Measurements from ENCODE around the gene IRX4. TPM values are rescaled to one million over a fixed set of nuclear protein-coding genes. Genes with fewer than 3 reads are reported as not detected.

The IRX4 gene
- total and polyA plus RNA-seq, 4 donors = not detected

DNA sequence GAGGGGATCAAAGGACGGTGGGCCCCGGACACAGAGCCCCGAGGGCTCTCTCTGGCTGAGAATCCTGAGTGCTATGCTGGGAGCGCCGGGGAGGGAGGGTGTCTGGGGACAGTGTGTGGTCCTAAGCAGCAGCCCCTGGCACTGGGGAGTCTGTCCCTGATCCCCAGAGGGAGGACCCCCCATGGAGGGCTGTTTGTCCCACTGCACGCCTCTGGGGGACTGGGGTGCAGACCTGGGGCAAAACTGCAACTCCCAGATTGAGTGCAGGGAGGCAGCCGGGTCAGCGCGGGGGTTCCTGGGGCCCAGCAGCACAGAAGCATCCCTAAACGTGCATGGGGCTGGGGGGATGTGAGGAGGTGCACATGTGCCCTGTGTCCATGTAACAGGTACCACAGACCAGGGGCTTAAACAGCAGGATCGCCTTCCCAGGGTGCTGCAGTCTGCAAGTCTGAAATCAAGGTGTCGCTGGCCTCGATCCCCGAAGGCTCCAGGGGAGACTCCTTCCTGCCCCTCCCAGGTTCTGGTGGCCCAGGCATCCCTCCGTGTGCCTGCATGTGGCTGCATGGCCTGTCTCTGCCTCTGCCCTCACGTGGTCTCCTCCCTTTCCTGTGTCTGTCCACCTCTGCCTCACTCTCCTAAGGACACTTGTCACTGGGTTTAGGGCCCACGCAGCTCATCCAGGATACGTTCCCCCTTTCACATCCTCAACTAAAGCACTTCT is 35.9 kb upstream of the IRX4 start:
- Histone ChIP-seq H3K4me1 (ENCODE audit: control insufficient read depth in 4 of 4, insufficient read depth in 4 of 4, low read length in 3 of 4) (no peaks in the 10 kb centered on the region), H3K27me3 (ENCODE audit: control insufficient read depth in 4 of 4, insufficient read depth in 4 of 4, low read length in 3 of 4) (no peaks in the 10 kb centered on the region), H3K9ac (ENCODE audit: low read depth in 1 of 2, low read length in 2 of 2) (no peak overlapping the region), H3K9me3 (ENCODE audit: control insufficient read depth in 4 of 4, low read length in 3 of 4) (peaks cover 0 to 7% (median 2%) of the 10 kb centered on the region in 4 donors), H3K4me3 (ENCODE audit: low read depth in 1 of 3, low read length in 3 of 3) (no peak overlapping the region), H3K36me3 (ENCODE audit: control insufficient read depth in 4 of 4, insufficient read depth in 3 of 4, low read depth in 1 of 4, low read length in 3 of 4) (no peaks in the 10 kb centered on the region), H3K27ac (ENCODE audit: low read depth in 1 of 2, low read length in 2 of 2) (no peak overlapping the region)
- 77% methylated on average over 18 of the region's 18 CpGs for WGBS
- TF ChIP-seq YY1 (IDR thresholded peaks at IDR 0.05) = no peak
- TF ChIP-seq FOXA2 (IDR thresholded peaks at IDR 0.05) = no peak
- no peak for TF ChIP-seq HNF4G (IDR thresholded peaks at IDR 0.05)
- no peak for TF ChIP-seq RAD21 (IDR thresholded peaks at IDR 0.05)
- no peak for TF ChIP-seq MAX (IDR thresholded peaks at IDR 0.05)
- no peak for TF ChIP-seq NR2F2 (IDR thresholded peaks at IDR 0.05)
- TF ChIP-seq, protein P1, sequence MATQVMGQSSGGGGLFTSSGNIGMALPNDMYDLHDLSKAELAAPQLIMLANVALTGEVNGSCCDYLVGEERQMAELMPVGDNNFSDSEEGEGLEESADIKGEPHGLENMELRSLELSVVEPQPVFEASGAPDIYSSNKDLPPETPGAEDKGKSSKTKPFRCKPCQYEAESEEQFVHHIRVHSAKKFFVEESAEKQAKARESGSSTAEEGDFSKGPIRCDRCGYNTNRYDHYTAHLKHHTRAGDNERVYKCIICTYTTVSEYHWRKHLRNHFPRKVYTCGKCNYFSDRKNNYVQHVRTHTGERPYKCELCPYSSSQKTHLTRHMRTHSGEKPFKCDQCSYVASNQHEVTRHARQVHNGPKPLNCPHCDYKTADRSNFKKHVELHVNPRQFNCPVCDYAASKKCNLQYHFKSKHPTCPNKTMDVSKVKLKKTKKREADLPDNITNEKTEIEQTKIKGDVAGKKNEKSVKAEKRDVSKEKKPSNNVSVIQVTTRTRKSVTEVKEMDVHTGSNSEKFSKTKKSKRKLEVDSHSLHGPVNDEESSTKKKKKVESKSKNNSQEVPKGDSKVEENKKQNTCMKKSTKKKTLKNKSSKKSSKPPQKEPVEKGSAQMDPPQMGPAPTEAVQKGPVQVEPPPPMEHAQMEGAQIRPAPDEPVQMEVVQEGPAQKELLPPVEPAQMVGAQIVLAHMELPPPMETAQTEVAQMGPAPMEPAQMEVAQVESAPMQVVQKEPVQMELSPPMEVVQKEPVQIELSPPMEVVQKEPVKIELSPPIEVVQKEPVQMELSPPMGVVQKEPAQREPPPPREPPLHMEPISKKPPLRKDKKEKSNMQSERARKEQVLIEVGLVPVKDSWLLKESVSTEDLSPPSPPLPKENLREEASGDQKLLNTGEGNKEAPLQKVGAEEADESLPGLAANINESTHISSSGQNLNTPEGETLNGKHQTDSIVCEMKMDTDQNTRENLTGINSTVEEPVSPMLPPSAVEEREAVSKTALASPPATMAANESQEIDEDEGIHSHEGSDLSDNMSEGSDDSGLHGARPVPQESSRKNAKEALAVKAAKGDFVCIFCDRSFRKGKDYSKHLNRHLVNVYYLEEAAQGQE (IDR thresholded peaks at IDR 0.05) = no peak
- no peak for TF ChIP-seq TAF1 (conservative IDR thresholded peaks at IDR 0.05)
- no peak for TF ChIP-seq GABPA (IDR thresholded peaks at IDR 0.05 in 1 of 2, conservative IDR thresholded peaks at IDR 0.05 in 1 of 2)
- no peak for TF ChIP-seq RXRA (IDR thresholded peaks at IDR 0.05)
- TF ChIP-seq, protein P2, sequence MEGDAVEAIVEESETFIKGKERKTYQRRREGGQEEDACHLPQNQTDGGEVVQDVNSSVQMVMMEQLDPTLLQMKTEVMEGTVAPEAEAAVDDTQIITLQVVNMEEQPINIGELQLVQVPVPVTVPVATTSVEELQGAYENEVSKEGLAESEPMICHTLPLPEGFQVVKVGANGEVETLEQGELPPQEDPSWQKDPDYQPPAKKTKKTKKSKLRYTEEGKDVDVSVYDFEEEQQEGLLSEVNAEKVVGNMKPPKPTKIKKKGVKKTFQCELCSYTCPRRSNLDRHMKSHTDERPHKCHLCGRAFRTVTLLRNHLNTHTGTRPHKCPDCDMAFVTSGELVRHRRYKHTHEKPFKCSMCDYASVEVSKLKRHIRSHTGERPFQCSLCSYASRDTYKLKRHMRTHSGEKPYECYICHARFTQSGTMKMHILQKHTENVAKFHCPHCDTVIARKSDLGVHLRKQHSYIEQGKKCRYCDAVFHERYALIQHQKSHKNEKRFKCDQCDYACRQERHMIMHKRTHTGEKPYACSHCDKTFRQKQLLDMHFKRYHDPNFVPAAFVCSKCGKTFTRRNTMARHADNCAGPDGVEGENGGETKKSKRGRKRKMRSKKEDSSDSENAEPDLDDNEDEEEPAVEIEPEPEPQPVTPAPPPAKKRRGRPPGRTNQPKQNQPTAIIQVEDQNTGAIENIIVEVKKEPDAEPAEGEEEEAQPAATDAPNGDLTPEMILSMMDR (IDR thresholded peaks at IDR 0.05; ENCODE audit: low read depth, low read length, missing input control) = no peak
- no peak for TF ChIP-seq SP1 (IDR thresholded peaks at IDR 0.05)
- TF ChIP-seq JUND (IDR thresholded peaks at IDR 0.05) = no peak
- TF ChIP-seq HNF4A (conservative IDR thresholded peaks at IDR 0.05) = no peak
- TF ChIP-seq EGR1 (IDR thresholded peaks at IDR 0.05; ENCODE audit: low read depth in 2 of 2) = no peak
- TF ChIP-seq ATF3 (IDR thresholded peaks at IDR 0.05) = no peak
- TF ChIP-seq FOXA1 (IDR thresholded peaks at IDR 0.05) = no peak
- DNase-seq (ENCODE audit: low spot score) = no peak

GRCh38 chr5:1917830-1918487 is 35.2 kb upstream of the IRX4 start:
- peaks cover 0 to 3% (median 0%) of the 10 kb centered on the region in 4 donors for H3K27me3 ChIP-seq (ENCODE audit: control insufficient read depth in 4 of 4, insufficient read depth in 4 of 4, low read length in 3 of 4)
- no peak for DNase-seq (ENCODE audit: low spot score)
- H3K9ac ChIP-seq (ENCODE audit: low read depth in 1 of 2, low read length in 2 of 2) = no peak overlapping the region
- no peak for TF ChIP-seq FOXA2 (IDR thresholded peaks at IDR 0.05)
- TF ChIP-seq TAF1 (conservative IDR thresholded peaks at IDR 0.05) = no peak
- no peak for TF ChIP-seq EGR1 (IDR thresholded peaks at IDR 0.05; ENCODE audit: low read depth in 2 of 2)
- no peak for TF ChIP-seq GABPA (IDR thresholded peaks at IDR 0.05 in 1 of 2, conservative IDR thresholded peaks at IDR 0.05 in 1 of 2)
- no peak for TF ChIP-seq HNF4A (conservative IDR thresholded peaks at IDR 0.05)
- no peak for TF ChIP-seq FOXA1 (IDR thresholded peaks at IDR 0.05)
- TF ChIP-seq YY1 (IDR thresholded peaks at IDR 0.05) = no peak
- no peak for TF ChIP-seq ZBTB33 (IDR thresholded peaks at IDR 0.05)
- no peak overlapping the region for H3K27ac ChIP-seq (ENCODE audit: low read depth in 1 of 2, low read length in 2 of 2)
- no peaks in the 10 kb centered on the region for H3K4me1 ChIP-seq (ENCODE audit: control insufficient read depth in 4 of 4, insufficient read depth in 4 of 4, low read length in 3 of 4)
- H3K9me3 ChIP-seq (ENCODE audit: control insufficient read depth in 4 of 4, low read length in 3 of 4) = peaks cover 0 to 7% (median 2%) of the 10 kb centered on the region in 4 donors
- no peaks in the 10 kb centered on the region for H3K36me3 ChIP-seq (ENCODE audit: control insufficient read depth in 4 of 4, insufficient read depth in 3 of 4, low read depth in 1 of 4, low read length in 3 of 4)
- 63% methylated on average over 13 of the region's 13 CpGs for WGBS
- H3K4me3 ChIP-seq (ENCODE audit: low read depth in 1 of 3, low read length in 3 of 3) = no peak overlapping the region
